Stimulated activated naive CD4-positive, alpha-beta T cell (primary cell): ENCODE measurements around the gene ARHGAP19.
A peak's percentile ranks its signal among the peaks of the same experiment; 100 is the strongest.

ENCODE experiments used
- DNase-seq, 6 experiments: peaks; one replicate each; lab custom pipeline; 2025; lab: John Stamatoyannopoulos, UW

Gene ARHGAP19

GRCh38 chr10:97229322-97230015 is 63.0 kb downstream of the ARHGAP19 start:
- no peak for DNase-seq

- DNase-seq: no peak
Observed at GRCh38 chr10:97228775-97229157, 63.7 kb downstream of the ARHGAP19 start.

- DNase-seq: no peak
Observed at GRCh38 chr10:97228130-97228774, 64.2 kb downstream of the ARHGAP19 start.

- no peak for DNase-seq
Observed at GRCh38 chr10:97226398-97226797, 66.0 kb downstream of the ARHGAP19 start.

- DNase-seq: no peak
Observed at GRCh38 chr10:97224483-97225435, 67.7 kb downstream of the ARHGAP19 start.

GRCh38 chr10:97222326-97222961 is 70.0 kb downstream of the ARHGAP19 start:
- no peak for DNase-seq

GRCh38 chr10:97220355-97220754 is 72.1 kb downstream of the ARHGAP19 start:
- no peak for DNase-seq

- no peak for DNase-seq
Observed at GRCh38 chr10:97217299-97217698, 75.1 kb downstream of the ARHGAP19 start.

GRCh38 chr10:97215619-97216260 is 76.7 kb downstream of the ARHGAP19 start:
- DNase-seq: no peak

- no peak for DNase-seq
Observed at GRCh38 chr10:97213431-97213830, 79.0 kb downstream of the ARHGAP19 start.

- no peak for DNase-seq
Observed at GRCh38 chr10:97211229-97211628, 81.2 kb downstream of the ARHGAP19 start.

GRCh38 chr10:97210543-97210960 is 81.9 kb downstream of the ARHGAP19 start:
- DNase-seq: peak; percentile 17 to 71 (median 54)

GRCh38 chr10:97207756-97208346 is 84.6 kb downstream of the ARHGAP19 start:
- no peak for DNase-seq

- no peak for DNase-seq
Observed at GRCh38 chr10:97207131-97207530, 85.3 kb downstream of the ARHGAP19 start.

- DNase-seq: no peak
Observed at GRCh38 chr10:97204826-97205679, 87.4 kb downstream of the ARHGAP19 start.

- DNase-seq: no peak
Observed at GRCh38 chr10:97203220-97203619, 89.2 kb downstream of the ARHGAP19 start.

- no peak for DNase-seq
Observed at GRCh38 chr10:97200616-97201015, 91.8 kb downstream of the ARHGAP19 start.

- no peak for DNase-seq
Observed at GRCh38 chr10:97199152-97199551, 93.3 kb downstream of the ARHGAP19 start.

GRCh38 chr10:97197030-97197500 is 95.4 kb downstream of the ARHGAP19 start:
- no peak for DNase-seq
